Right atrium auricular region (tissue), 2 donors: ENCODE measurements around the gene ACKR3. TPM values are rescaled to one million over a fixed set of nuclear protein-coding genes. Genes with fewer than 3 reads are reported as not detected.

Experiments
- DNase-seq: peaks from one replicate; pipeline ENCODE4 v3.0.0-alpha.2; 2019; ENCODE audit warnings: low spot score
- H3K27ac ChIP-seq, 2 donors: fragments of 200-600 bp; sonication (generic); 1 replicate in 1 of 2; 2 replicates in 1 of 2; pipeline ENCODE4 v1.5.1; 2016 to 2019
- H3K27me3 ChIP-seq, 2 donors: fragments of 200-600 bp; sonication (generic); one replicate each; pipeline versions ENCODE4 v1.5.1 to v1.6.0; 2017 to 2019
- H3K36me3 ChIP-seq: fragments of 200-600 bp; sonication (generic); one replicate; pipeline ENCODE4 v1.5.1; 2016
- H3K4me1 ChIP-seq, 2 donors: fragments of 200-600 bp; sonication (generic); one replicate each; pipeline versions ENCODE4 v1.5.1 to v1.6.0; 2017 to 2019
- H3K4me3 ChIP-seq, 2 donors: fragments of 200-600 bp; sonication (generic); 1 replicate in 1 of 2; 2 replicates in 1 of 2; pipeline ENCODE4 v1.5.1; 2017 to 2019; ENCODE audit warnings: mild to moderate bottlenecking in 1 of 2, moderate library complexity in 1 of 2
- H3K9me3 ChIP-seq, 2 donors: fragments of 200-600 bp; sonication (generic); one replicate each; pipeline ENCODE4 v1.5.1; 2019
- total RNA-seq, 2 donors: library from RNA; depleted of rRNA; stranded (reverse); fragments of >200 nt; gene quantifications; one replicate each; pipeline ENCODE4 v1.1.0, GENCODE V29; 2016
- TF ChIP-seq, protein P1 (sequence below), 2 donors: fragments of 200-600 bp; sonication (generic); IDR thresholded peaks; one replicate each; pipeline ENCODE4 v1.5.1; 2019; ENCODE audit warnings: antibody characterized with exemption in 2 of 2

Gene ACKR3
- total RNA-seq, 2 donors from 2014 or later, result 49.7 to 60.5 TPM

DNA sequence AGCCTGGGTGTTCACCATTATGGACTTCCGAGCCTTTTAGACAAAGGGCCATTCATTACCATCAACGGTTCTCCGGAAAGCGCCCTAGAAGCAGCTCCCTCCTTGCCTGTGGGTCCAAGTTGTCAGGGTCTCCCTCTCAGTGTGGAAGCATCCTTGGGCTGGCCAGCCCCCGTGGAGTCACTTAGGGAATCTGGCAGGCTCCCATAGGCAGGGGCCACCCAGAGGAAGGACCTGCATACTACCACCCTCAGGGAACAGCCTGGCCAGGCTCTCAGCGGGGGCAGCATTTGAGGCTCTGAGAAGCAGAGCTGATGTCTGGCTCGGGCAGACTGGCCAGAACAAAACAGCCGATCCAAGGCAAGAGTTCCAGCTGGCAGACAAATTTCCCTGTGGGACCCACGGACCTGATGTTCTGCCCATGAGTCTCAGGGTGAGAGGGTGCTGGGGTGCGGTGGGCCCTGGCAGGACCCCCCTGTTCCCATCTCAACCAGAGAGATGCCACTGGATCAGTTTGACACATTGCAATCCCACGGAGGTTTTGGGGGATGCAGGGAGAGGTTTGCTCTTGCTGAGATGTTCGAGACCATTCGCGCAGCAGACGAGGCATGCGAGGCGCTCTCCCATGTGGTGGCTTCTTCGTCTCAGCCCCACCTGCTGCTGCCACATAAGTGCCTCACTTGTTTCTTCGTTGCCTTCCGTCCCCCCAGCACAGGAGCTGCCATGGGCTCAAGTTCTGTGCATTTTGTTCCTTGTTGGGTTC is 56.9 kb downstream of the ACKR3 start:
- no peak overlapping the region for H3K4me3 ChIP-seq
- peaks cover 0 to 10% of the 10 kb centered on the region in 2 donors for H3K4me1 ChIP-seq
- no peak for DNase-seq
- TF ChIP-seq, protein P1, sequence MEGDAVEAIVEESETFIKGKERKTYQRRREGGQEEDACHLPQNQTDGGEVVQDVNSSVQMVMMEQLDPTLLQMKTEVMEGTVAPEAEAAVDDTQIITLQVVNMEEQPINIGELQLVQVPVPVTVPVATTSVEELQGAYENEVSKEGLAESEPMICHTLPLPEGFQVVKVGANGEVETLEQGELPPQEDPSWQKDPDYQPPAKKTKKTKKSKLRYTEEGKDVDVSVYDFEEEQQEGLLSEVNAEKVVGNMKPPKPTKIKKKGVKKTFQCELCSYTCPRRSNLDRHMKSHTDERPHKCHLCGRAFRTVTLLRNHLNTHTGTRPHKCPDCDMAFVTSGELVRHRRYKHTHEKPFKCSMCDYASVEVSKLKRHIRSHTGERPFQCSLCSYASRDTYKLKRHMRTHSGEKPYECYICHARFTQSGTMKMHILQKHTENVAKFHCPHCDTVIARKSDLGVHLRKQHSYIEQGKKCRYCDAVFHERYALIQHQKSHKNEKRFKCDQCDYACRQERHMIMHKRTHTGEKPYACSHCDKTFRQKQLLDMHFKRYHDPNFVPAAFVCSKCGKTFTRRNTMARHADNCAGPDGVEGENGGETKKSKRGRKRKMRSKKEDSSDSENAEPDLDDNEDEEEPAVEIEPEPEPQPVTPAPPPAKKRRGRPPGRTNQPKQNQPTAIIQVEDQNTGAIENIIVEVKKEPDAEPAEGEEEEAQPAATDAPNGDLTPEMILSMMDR (IDR thresholded peaks at IDR 0.05), result no peak
- H3K27ac ChIP-seq, result no peak overlapping the region
- H3K9me3 ChIP-seq, result no peaks in the 10 kb centered on the region
- no peaks in the 10 kb centered on the region for H3K36me3 ChIP-seq
- no peaks in the 10 kb centered on the region for H3K27me3 ChIP-seq

GRCh38 chr2:236627193-236627592 is 57.6 kb downstream of the ACKR3 start:
- no peak overlapping the region for H3K4me3 ChIP-seq
- no peaks in the 10 kb centered on the region for H3K36me3 ChIP-seq
- TF ChIP-seq, protein P1 (IDR thresholded peaks at IDR 0.05), result no peak
- no peaks in the 10 kb centered on the region for H3K27me3 ChIP-seq
- DNase-seq, result no peak
- peaks cover 0 to 16% of the 10 kb centered on the region in 2 donors for H3K4me1 ChIP-seq
- H3K9me3 ChIP-seq, result no peaks in the 10 kb centered on the region
- no peak overlapping the region for H3K27ac ChIP-seq

- DNase-seq, result no peak
- Histone ChIP-seq H3K4me1 (peaks cover 0 to 18% of the 10 kb centered on the region in 2 donors), H3K27ac (no peak overlapping the region), H3K27me3 (no peaks in the 10 kb centered on the region), H3K9me3 (no peaks in the 10 kb centered on the region), H3K36me3 (no peaks in the 10 kb centered on the region), H3K4me3 (no peak overlapping the region)
- TF ChIP-seq, protein P1 (IDR thresholded peaks at IDR 0.05), result no peak
These were observed 58.2 kb downstream of the ACKR3 start for GRCh38 chr2:236627841-236628240.

DNA sequence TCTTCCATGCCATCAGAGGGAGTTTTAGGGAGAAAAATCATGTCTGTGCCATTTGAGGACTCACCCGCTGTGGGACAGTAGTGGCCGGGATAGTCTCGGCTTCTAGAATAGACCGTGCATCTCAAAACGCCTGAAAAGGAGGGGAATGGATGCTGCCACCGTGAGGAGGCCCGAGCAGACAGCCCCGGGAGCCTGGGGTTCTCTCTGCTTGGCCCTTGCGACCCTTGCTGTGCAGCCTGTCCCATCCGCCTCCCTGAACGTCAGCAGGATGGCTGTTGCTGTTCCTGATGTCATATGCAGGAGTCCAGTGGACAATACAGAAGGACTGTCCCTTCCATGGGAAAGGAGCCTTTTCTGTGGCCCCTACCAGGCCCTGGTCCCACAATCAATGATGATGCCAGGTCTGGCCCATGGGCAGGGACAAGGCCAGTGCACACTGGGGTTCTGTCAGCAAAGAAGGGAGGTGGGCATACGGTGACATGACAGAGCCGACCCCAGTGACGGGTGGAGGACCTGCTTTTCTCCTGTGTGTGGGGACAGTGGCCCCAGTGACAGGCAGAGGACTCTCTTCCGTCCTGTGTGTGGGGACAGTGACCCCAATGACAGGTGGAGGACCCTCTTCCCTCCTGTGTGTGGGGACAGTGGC is 58.8 kb downstream of the ACKR3 start:
- Histone ChIP-seq H3K27me3 (no peaks in the 10 kb centered on the region), H3K27ac (no peak overlapping the region), H3K9me3 (no peaks in the 10 kb centered on the region), H3K4me3 (no peak overlapping the region), H3K36me3 (no peaks in the 10 kb centered on the region), H3K4me1 (peaks cover 0 to 18% of the 10 kb centered on the region in 2 donors)
- no peak for DNase-seq
- TF ChIP-seq, protein P1 (IDR thresholded peaks at IDR 0.05), result no peak

DNA sequence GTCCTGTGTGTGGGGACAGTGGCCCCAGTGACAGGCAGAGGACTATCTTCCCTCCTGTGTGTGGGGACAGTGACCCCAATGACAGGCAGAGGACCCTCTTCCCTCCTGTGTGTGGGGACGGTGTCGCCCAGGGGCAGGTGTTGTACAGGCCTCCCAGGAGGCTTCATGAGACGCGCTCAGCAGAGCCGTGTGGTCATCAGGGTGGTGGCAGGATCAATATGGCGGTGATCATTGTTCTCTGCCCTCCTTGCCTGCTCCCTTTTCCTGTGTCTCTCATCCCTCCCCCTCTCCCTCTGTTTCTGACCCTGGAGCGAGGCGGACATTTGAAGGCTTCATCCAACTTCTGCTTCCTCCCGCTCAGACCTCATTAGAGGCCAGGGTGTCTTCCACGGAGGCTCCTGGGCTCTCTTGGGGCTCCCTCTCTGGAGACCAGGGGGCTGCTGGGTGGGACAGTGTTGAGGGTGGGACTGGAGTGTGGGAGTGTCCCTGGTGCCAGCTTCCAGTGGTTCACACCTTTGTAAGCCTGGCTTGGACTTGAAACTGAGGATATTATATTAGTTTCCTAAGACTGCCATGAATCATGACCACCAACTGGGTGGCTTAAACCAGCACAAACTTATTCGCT is 59.5 kb downstream of the ACKR3 start:
- Histone ChIP-seq H3K36me3 (no peaks in the 10 kb centered on the region), H3K9me3 (no peaks in the 10 kb centered on the region), H3K4me1 (peaks cover 0 to 18% of the 10 kb centered on the region in 2 donors), H3K27ac (no peak overlapping the region), H3K27me3 (no peaks in the 10 kb centered on the region), H3K4me3 (no peak overlapping the region)
- TF ChIP-seq, protein P1 (IDR thresholded peaks at IDR 0.05), result no peak
- no peak for DNase-seq
